HK-2 (cell line): ENCODE data around the gene NR3C2.

Experiments
- DNase-seq: peaks from one replicate; pipeline ENCODE4 v3.0.0-alpha.2; 2018; ENCODE audit not compliant: unreplicated experiment

The NR3C2 gene

GRCh38 chr4:148263802-148264201, 178.4 kb downstream of the NR3C2 start:
- DNase-seq, result no peak

DNA sequence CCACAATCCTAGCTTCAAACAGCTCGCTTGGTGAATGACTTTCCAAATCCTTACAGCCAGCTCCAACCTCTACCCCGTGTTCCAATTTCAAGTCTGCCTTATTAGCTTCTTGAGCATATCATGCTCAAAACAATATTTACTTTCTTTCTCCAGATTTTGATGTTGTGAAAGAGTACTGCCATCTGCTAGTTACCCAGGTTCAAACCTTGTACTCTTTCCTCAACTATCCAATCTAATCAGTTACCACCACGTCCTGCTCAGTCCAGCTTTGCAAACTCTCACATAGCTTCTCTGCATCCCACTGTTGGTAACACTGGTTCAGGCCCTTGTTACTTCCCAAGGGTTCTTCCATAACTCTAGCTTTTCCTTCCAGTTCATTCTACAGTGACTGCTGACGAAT, 179.1 kb downstream of the NR3C2 start:
- no peak for DNase-seq

GRCh38 chr4:148261848-148262247, 180.4 kb downstream of the NR3C2 start:
- no peak for DNase-seq

GRCh38 chr4:148259841-148260240, 182.4 kb downstream of the NR3C2 start:
- DNase-seq, result no peak

GRCh38 chr4:148258535-148258934, 183.7 kb downstream of the NR3C2 start:
- DNase-seq, result no peak

DNA sequence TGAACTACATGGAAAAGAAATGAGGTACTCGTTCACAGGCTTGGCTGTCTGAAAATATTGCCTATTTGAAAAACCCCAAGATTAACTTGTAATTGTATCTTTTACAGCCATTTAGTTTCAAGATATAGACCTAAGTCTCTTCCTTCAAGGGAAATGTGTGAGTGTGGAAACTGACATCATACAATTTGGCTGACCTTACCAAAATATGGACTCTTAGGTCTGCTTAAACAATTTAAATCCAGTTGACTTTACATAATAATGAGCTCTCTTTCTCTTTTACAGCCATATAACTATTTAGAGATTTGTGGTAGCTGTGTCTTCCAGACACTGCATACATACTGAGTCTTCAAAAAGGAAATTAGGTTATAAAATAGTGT, 186.9 kb downstream of the NR3C2 start:
- no peak for DNase-seq

GRCh38 chr4:148254621-148255343, 187.4 kb downstream of the NR3C2 start:
- no peak for DNase-seq

DNA sequence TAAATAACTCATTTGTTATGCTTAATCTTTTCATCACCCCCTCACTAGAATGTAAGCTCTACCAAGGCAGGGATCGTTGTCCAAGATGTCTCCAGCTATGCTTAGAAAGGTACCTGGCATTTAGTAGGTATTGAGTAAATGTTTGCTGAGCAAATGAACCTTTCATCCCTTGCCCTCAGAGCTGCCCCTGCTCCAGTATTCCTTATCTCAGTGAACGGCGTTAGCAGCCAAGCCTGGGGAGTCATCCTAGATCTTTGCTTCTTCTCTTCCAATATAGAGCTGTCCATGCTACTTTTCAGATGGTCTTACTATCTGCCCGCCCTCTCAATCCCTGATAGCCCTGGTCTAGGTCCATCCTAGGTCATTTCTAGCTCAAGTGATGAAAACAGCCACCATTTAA, 188.4 kb downstream of the NR3C2 start:
- DNase-seq, result no peak

DNA sequence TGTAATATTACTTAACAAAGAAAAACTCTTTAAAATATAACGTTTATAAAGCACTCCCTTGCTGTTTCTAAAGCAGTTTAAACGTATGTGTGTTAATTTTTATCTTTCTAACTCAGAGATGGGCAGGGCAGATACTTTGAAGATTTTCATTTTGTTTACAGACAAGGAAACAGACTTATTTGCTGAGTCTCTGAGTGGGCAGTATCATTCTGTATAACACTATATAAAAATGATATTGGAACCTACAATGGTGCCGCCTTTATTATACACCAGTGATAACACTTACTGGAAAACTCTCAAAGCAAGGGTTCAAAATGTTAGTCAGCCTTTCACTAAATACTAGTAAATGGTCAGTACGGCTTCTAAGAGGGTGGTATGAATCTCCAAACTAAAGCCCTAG, 193.4 kb downstream of the NR3C2 start:
- DNase-seq, result no peak

DNA sequence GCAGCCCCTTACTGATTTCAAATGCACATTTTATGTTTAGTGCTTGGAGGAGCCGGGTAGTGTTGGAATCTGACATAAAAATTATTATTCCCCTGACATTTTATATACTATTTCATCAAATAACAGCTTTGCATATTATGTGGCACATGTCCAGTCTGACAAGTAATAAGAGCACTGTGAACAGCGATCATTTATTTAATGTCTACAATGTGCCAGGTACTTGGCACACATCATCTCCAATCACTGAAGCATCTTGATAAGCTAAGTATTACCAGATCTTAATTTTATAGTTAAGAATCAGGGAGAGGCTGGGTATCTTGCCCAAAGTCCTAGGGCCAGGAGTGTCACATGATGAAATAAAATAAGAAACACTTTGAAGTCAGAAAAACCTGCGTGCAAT, 197.2 kb downstream of the NR3C2 start:
- no peak for DNase-seq

DNA sequence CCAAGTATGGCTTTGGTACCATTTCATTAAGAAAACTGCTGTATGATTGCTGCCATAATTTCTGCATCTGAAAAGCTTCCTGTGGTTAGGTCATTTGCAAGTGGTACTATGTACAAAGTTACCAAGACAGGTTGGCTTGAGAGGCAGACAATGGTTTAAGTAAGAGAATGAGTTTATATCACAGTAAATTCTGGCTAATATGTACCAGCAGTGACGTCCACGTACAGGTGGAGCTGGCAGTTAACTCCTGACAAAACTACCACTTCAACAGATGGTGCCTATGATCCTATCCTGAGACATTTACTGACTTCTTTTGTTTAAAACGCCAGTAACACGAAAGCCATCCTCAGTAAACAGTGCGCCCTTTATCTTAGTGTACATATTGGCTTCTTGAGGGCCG, 198.4 kb downstream of the NR3C2 start:
- no peak for DNase-seq

GRCh38 chr4:148240241-148240640, 202.0 kb downstream of the NR3C2 start:
- no peak for DNase-seq

- DNase-seq, result no peak
Observed at GRCh38 chr4:148239494-148239985, 202.7 kb downstream of the NR3C2 start.

DNA sequence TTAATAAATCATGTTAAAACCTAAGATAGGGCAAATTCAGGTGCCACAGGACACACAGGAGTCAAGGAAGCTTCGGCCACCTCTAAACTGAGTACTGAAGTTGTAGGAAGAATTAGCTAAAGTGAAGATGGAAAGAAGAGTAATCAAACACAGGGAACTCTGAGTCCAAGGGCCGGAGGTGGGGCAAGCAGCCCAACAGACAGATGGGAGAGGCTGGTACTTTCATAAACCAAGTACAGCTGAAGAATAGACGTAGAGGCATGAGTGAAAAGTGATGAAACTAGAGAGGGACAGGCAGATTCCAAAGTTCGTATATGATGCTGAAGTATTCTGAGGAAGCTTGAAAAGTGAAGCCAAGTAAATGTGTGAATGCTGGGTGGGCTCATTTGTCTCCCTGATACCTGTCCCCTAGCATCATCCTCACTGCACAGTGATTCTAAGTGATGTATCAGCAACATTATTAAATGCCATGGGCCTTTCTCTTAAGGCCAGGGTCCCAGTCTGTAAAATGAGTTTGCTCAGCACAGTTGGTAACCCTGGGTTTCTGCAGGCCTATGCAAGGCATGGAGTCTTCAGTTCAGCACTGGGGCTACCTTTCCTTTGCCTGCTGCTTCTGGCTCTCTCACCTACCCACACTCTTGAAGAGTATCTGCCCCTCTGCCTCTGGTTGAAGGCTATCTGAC, 203.3 kb downstream of the NR3C2 start:
- DNase-seq, result no peak

DNA sequence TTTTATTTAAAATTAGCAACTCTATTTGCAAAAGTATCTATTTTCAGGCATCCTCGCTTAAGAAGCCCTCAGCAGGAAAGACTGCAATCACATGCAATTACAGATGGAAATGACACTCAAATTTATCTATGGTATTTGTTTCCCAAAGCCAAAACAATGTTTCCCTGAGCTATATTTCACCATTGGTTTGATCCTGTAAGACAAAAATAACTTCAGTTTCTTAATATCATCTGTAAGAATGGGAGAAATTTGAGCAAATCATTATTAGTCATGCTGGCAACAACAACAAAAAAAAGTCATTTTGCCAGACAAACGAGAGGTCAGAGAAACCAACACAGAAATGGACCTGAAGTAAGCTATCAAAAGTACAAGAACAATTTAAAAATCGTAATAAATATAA, 204.1 kb downstream of the NR3C2 start:
- no peak for DNase-seq

DNA sequence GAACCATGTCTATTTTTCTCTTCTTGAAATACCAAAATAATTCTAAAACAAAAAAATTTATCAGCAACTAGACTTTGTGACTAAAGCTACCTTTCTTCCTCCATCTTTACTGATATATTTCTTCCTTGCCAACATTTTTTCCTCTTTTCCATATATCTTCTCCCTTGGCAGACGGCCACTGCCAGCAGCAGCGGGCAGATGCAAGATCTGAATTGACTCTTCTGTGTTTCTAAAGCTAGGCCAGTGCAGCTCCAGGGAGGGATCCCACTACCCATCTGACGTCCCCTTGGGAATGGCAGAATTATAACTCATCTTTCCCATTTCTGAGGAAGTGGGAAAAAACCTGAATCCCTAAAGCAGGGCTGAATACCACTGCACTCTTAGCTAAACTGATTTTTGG, 206.4 kb downstream of the NR3C2 start:
- no peak for DNase-seq

- DNase-seq, result no peak
Observed at GRCh38 chr4:148229798-148230197, 212.4 kb downstream of the NR3C2 start.

DNA sequence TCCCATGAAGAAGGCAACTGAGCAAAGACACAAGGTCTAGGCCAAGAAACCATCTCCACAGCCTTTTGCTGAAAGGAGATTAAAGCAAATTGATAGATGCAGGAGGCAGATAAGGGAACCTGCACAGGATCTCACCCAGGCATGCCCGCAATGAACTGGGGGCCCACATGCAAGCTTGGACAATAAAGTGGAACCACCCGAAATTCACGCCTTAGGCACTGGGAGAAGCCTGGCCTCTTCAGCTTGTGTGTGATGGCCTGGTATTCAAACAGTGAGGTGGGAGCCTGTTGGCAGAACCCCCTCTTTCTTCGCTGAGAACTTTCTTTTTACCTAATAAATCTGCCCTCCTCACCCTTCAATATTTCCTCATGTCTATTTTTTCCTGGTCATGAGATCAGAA, 213.2 kb downstream of the NR3C2 start:
- DNase-seq, result no peak

DNA sequence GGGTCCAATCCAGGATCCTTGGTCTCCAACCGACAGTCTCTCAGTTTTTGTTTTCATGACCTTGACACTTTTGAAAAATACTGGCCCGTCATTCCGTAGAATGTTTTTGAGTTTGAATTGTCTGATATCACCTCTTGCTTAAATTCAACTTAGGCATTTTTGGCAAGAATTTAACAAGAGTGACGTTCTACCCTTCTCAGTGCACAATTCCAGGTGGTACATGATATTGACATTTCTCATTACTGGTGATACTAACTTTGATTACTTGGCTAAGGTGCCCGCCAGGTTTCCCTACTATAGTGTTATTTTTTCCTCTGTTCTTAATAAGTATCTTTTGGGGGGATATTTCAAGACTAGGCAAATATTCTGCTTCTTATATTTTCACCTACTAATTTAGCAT, 215.1 kb downstream of the NR3C2 start:
- no peak for DNase-seq

- DNase-seq, result no peak
Observed at GRCh38 chr4:148226341-148226740, 215.9 kb downstream of the NR3C2 start.

GRCh38 chr4:148225639-148226038, 216.6 kb downstream of the NR3C2 start:
- DNase-seq, result no peak

DNA sequence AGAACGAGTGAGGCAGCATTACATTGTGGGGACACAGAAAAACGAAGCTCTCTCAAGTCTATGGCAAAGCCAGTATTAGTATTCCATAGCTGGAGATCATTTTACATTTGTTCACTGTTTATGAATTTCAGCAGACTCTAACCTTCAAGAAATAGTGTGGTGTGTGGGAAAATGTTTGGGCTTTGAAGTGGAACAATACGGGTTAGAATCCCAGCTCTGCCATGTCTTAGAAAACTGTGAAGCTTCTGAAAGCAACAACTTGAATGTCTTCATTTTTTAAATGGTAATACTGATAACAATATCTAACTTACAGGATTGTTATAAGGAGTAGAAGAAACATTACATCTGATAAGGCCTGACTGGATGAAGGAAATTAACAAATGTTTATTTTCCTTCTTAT, 217.7 kb downstream of the NR3C2 start:
- DNase-seq, result no peak

- DNase-seq, result no peak
Observed at GRCh38 chr4:148222991-148223660, 219.1 kb downstream of the NR3C2 start.
